Neural crest cell (in vitro differentiated cells): Measurements from ENCODE around the gene PIP4K2A. TPM values are rescaled to one million over a fixed set of nuclear protein-coding genes. Genes with fewer than 3 reads are reported as not detected.

Experiments used
- DNase-seq: peaks from one replicate; pipeline ENCODE4 v3.0.0; 2021; ENCODE audit warnings: low read depth, mixed read lengths, low spot score
- H3K27ac Mint-ChIP-seq: one replicate; pipeline ENCODE4 v1.8.0; 2021; ENCODE audit warnings: mild to moderate bottlenecking, mixed read lengths; ENCODE audit not compliant: unreplicated experiment
- H3K27me3 Mint-ChIP-seq: 2 replicates; pipeline ENCODE4 v1.8.0; 2021; ENCODE audit warnings: low read depth, mild to moderate bottlenecking, mixed read lengths
- H3K36me3 Mint-ChIP-seq: 2 replicates; pipeline ENCODE4 v1.8.0; 2021; ENCODE audit warnings: low read depth, mild to moderate bottlenecking, mixed read lengths
- H3K4me1 Mint-ChIP-seq: 2 replicates; pipeline ENCODE4 v1.8.0; 2021; ENCODE audit warnings: mixed read lengths
- H3K4me3 Mint-ChIP-seq: one replicate; pipeline ENCODE4 v1.8.0; 2021; ENCODE audit warnings: mild to moderate bottlenecking, mixed read lengths
- H3K9me3 Mint-ChIP-seq: 2 replicates; pipeline ENCODE4 v1.8.0; 2021; ENCODE audit warnings: mixed read lengths
- total RNA-seq: library from RNA; stranded (reverse); gene quantifications from 2 replicates; pipeline ENCODE4 v1.2.1, GENCODE V29; 2021
- TF ChIP-seq, protein P1 (sequence below): fragments of 200-600 bp; sonication (generic); conservative IDR thresholded peaks from 2 replicates; pipeline ENCODE4 v1.5.0; 2021; ENCODE audit warnings: antibody characterized with exemption, mild to moderate bottlenecking

PIP4K2A gene
- total RNA-seq, 1 donor from 2014 or later = 28.7 TPM

DNA sequence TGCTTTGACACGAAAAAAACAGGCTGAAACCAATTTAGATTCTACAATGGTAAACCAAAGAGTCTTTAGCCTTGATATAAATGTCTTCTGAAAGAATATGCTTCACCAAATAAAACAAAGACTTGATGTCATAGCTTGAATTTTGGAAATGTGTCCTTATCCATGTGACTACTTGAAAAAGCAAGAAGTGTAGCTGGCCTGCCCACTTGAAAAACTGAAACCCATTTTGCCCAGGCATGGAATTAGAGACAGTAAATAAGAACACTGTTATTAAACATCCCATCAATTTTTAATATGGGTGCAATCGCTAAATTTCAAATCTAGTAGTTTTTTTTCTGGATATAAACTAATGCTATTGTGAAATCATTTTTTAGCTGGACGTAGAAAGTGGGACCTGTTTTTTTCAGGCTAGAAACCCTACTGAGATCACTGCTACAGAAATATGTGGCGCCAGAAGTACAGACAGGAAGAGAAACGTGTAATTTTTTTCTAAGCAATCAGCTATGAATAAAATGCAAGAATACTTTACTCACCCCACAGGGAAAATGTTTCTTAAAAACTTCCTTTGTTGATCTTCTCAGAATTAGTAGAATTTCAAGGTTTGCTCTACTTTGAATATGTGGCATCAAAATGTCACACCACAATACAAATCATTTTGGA lies 56.7 kb downstream of the PIP4K2A start:
- DNase-seq = no peak
- TF ChIP-seq, protein P1, sequence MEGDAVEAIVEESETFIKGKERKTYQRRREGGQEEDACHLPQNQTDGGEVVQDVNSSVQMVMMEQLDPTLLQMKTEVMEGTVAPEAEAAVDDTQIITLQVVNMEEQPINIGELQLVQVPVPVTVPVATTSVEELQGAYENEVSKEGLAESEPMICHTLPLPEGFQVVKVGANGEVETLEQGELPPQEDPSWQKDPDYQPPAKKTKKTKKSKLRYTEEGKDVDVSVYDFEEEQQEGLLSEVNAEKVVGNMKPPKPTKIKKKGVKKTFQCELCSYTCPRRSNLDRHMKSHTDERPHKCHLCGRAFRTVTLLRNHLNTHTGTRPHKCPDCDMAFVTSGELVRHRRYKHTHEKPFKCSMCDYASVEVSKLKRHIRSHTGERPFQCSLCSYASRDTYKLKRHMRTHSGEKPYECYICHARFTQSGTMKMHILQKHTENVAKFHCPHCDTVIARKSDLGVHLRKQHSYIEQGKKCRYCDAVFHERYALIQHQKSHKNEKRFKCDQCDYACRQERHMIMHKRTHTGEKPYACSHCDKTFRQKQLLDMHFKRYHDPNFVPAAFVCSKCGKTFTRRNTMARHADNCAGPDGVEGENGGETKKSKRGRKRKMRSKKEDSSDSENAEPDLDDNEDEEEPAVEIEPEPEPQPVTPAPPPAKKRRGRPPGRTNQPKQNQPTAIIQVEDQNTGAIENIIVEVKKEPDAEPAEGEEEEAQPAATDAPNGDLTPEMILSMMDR = no peak
- no peak overlapping the region for H3K4me3 Mint-ChIP-seq
- H3K27ac Mint-ChIP-seq = no peak overlapping the region
- no peaks in the 10 kb centered on the region for H3K9me3 Mint-ChIP-seq
- peaks cover 29% of the 10 kb centered on the region for H3K4me1 Mint-ChIP-seq
- no peaks in the 10 kb centered on the region for H3K27me3 Mint-ChIP-seq
- no peaks in the 10 kb centered on the region for H3K36me3 Mint-ChIP-seq

DNA sequence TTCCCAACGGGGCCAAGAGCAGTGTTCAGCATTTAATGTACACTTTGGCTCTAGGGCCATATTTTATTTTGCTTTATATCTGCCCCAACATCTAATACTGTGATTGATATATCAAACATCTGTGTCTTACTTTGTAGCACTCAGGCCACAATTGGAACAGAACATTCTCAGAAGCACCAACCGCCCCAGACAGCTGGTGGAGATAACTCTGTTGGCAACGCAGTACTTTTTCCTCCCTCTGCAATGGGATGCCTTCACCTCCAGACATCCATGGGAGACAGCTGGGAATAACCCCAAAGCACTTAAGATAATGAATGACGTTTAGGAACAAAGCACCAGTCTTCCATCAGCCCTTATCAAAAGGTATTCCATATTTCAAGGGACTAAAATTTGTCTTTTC lies 57.4 kb downstream of the PIP4K2A start:
- H3K4me1 Mint-ChIP-seq = peaks cover 23% of the 10 kb centered on the region
- no peaks in the 10 kb centered on the region for H3K36me3 Mint-ChIP-seq
- TF ChIP-seq, protein P1 = no peak
- no peak for DNase-seq
- H3K9me3 Mint-ChIP-seq = no peaks in the 10 kb centered on the region
- no peaks in the 10 kb centered on the region for H3K27me3 Mint-ChIP-seq
- peak overlapping the region; percentile 54 for H3K27ac Mint-ChIP-seq
- no peak overlapping the region for H3K4me3 Mint-ChIP-seq

DNA sequence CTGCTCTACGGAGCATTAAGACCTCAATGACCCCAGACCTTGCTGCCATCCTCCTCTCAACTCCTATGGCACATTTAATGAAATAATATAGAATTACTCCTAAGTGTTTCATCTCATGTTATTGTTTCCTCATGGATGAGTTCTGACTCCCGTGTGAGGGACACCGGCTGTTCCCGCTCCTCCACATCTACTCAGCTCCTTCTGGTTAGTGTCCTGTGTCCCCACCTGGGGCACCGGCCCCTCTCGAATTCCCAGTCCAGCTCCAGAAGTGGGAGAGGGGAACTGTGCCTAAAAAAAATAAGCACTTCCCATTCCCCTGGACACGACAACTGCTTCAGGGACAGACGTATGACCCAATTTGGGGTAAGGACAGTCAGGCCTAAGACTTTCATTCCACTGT lies 58.3 kb downstream of the PIP4K2A start:
- DNase-seq = no peak
- TF ChIP-seq, protein P1 = no peak
- H3K27ac Mint-ChIP-seq = no peak overlapping the region
- H3K4me1 Mint-ChIP-seq = peaks cover 26% of the 10 kb centered on the region
- H3K4me3 Mint-ChIP-seq = no peak overlapping the region
- no peaks in the 10 kb centered on the region for H3K36me3 Mint-ChIP-seq
- no peaks in the 10 kb centered on the region for H3K27me3 Mint-ChIP-seq
- no peaks in the 10 kb centered on the region for H3K9me3 Mint-ChIP-seq

DNA sequence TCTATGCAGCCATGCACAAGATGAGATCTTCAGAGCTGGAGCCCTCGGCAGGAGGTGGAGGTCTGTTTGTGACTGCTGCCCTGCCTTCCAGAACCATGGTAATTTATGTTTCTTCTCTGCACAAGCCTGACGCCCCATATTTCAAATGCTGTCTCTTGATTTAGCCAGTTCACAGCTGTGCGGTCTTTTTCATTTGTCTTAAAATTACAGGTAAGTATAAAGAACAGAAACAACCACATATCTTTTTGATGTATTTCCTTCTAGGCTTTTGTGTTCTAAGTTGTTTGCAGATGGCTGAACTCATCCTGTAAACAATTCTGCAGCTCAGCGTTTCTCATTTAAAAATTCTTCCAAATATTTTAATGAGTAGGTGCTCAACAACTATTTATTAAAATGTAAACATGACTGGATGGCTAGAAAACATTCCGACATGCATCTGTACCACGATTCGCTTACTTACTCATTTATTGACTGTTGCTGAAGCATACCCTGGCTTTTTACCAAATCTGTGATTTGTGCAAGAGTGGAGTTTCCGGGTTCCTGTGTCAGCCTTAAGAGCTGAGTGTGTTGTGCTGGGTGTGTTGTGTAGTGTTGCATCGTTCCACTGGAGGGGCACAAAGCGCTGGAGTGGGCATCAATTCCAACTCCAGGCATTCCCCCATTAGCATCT lies 58.9 kb downstream of the PIP4K2A start:
- H3K36me3 Mint-ChIP-seq = no peaks in the 10 kb centered on the region

DNA sequence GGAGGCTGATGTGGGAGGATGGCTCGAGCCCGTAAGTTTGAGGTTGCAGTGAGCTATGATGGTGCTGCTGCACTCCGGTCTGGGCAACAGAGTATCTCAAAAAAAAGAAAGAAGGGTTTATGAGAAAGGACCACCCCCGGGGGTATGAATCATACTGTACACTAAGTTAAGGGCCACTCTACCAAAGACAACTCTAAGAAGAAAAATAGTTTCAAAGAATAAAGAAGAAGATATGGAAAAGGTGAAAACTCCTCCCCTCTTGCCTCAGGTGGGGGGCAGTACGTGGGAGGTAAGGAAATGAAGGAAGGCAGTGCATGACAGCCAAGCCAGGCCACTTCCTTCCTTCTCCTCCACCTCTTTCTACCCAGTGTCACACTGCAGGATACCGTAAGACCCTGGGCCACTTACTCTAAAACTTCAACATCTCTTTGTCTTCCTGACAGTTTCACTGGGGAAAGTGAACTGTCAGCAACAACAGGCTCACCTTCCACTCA lies 61.3 kb downstream of the PIP4K2A start:
- H3K4me1 Mint-ChIP-seq = peaks cover 46% of the 10 kb centered on the region

More for the DNA sequence above, 58.9 kb downstream of the PIP4K2A start:
- TF ChIP-seq, protein P1 = no peak
- DNase-seq = no peak
- H3K27me3 Mint-ChIP-seq = no peaks in the 10 kb centered on the region
- peak overlapping the region; percentile 87 for H3K27ac Mint-ChIP-seq
- no peak overlapping the region for H3K4me3 Mint-ChIP-seq
- H3K4me1 Mint-ChIP-seq = peaks cover 30% of the 10 kb centered on the region
- H3K9me3 Mint-ChIP-seq = no peaks in the 10 kb centered on the region

More for the DNA sequence above, 61.3 kb downstream of the PIP4K2A start:
- H3K36me3 Mint-ChIP-seq = no peaks in the 10 kb centered on the region
- H3K27me3 Mint-ChIP-seq = no peaks in the 10 kb centered on the region
- H3K27ac Mint-ChIP-seq = no peak overlapping the region
- TF ChIP-seq, protein P1 = no peak
- H3K4me3 Mint-ChIP-seq = no peak overlapping the region
- H3K9me3 Mint-ChIP-seq = no peaks in the 10 kb centered on the region
- DNase-seq = no peak
